H1 (cell line): ENCODE results near the gene SLC9A5. TPM values are rescaled to one million over a fixed set of nuclear protein-coding genes. Genes with fewer than 3 reads are reported as not detected.

Experiments used
- CTCF ChIA-PET: fragments of 300-600 bp; sonication (Branson Sonifier 250); formaldehyde crosslinking; loops from one replicate; lab custom pipeline; 2021; ENCODE audit not compliant: partially characterized antibody; lab: Charles Lee
- POLR2A ChIA-PET: fragments of 300-600 bp; sonication (Branson Sonifier 250); formaldehyde crosslinking; loops from one replicate; lab custom pipeline; 2021; ENCODE audit warnings: inconsistent platforms; ENCODE audit not compliant: partially characterized antibody; lab: Charles Lee
- DNase-seq, 2 experiments: peaks; one replicate each; pipeline versions ENCODE4 v3.0.0 to v3.0.0-alpha.2; 2010 to 2022; ENCODE audit warnings: low spot score in 2 of 2, low read depth in 1 of 2, mixed read lengths in 1 of 2
- FAIRE-seq: peaks from 2 replicates; lab custom pipeline; 2011; peaks lifted over from hg19 to GRCh38; lab: Jason Lieb, UNC
- H2AFZ ChIP-seq: 2 replicates; pipeline ENCODE4 v1.8.1; 2012; ENCODE audit warnings: low read length, inconsistent platforms
- H2AK5ac ChIP-seq: 2 replicates; pipeline ENCODE4 v1.6.1; 2013; ENCODE audit warnings: low read depth, low read length
- H2BK120ac ChIP-seq: replicated peaks from 2 replicates; pipeline ENCODE3; 2013; ENCODE audit warnings: low read depth, low read length, inconsistent platforms
- H2BK12ac ChIP-seq: 2 replicates; pipeline ENCODE4 v1.6.1; 2013; ENCODE audit warnings: low read depth, low read length
- H2BK15ac ChIP-seq: 2 replicates; pipeline ENCODE4 v1.6.1; 2013; ENCODE audit warnings: low read length
- H2BK20ac ChIP-seq: 2 replicates; pipeline ENCODE4 v1.6.1; 2013; ENCODE audit warnings: low read length
- H2BK5ac ChIP-seq: 2 replicates; pipeline ENCODE4 v1.6.1; 2013; ENCODE audit warnings: low read depth, low read length
- H3K14ac ChIP-seq: 2 replicates; pipeline ENCODE4 v1.6.1; 2013; ENCODE audit warnings: inconsistent platforms; ENCODE audit not compliant: insufficient read length
- H3K18ac ChIP-seq: 2 replicates; pipeline ENCODE4 v1.6.1; 2013; ENCODE audit warnings: low read length; ENCODE audit errors: extremely low read depth
- H3K23ac ChIP-seq: 2 replicates; pipeline ENCODE4 v1.6.1; 2013; ENCODE audit warnings: inconsistent platforms; ENCODE audit not compliant: insufficient read length
- H3K23me2 ChIP-seq: 2 replicates; pipeline ENCODE4 v1.6.1; 2013; ENCODE audit warnings: low read depth, low read length
- H3K27ac ChIP-seq: 2 replicates; pipeline ENCODE4 v1.6.1; 2011; ENCODE audit warnings: low read depth, low read length, inconsistent platforms
- H3K27me3 ChIP-seq, 4 experiments: replicated peaks in 1 of 4; 1 replicate in 1 of 4; 2 replicates in 3 of 4; pipeline versions ENCODE4 v1.6.1 to v1.8.1; 2011 to 2013; ENCODE audit warnings: low read length in 3 of 4, mild to moderate bottlenecking in 3 of 4, inconsistent platforms in 2 of 4, mixed read lengths in 2 of 4, moderate library complexity in 1 of 4; ENCODE audit not compliant: control insufficient read depth in 3 of 4, insufficient read depth in 3 of 4; ENCODE audit errors: extremely low read depth in 1 of 4
- H3K36me3 ChIP-seq, 4 experiments: 2 replicates each; pipeline versions ENCODE4 v1.6.1 to v1.8.1; 2011 to 2013; ENCODE audit warnings: mild to moderate bottlenecking in 4 of 4, low read length in 3 of 4, moderate library complexity in 2 of 4, control low read depth in 1 of 4, inconsistent platforms in 1 of 4; ENCODE audit not compliant: insufficient read depth in 4 of 4, control insufficient read depth in 2 of 4
- H3K4ac ChIP-seq: replicated peaks from 2 replicates; pipeline ENCODE3; 2013; ENCODE audit warnings: low read length, low read depth, mixed read lengths, inconsistent platforms; ENCODE audit not compliant: insufficient read length
- H3K4me1 ChIP-seq, 4 experiments: replicated peaks in 1 of 4; 1 replicate in 1 of 4; 2 replicates in 3 of 4; pipeline versions ENCODE4 v1.6.1 to v1.8.1; 2011 to 2013; ENCODE audit warnings: low read length in 3 of 4, inconsistent platforms in 2 of 4, mixed read lengths in 1 of 4; ENCODE audit not compliant: insufficient read depth in 4 of 4, control insufficient read depth in 3 of 4
- H3K4me2 ChIP-seq, 2 experiments: 2 replicates each; pipeline versions ENCODE4 v1.6.1 to v1.8.1; 2011 to 2013; ENCODE audit warnings: low read depth in 2 of 2, low read length in 2 of 2, control low read depth in 1 of 2, inconsistent platforms in 1 of 2, mild to moderate bottlenecking in 1 of 2; ENCODE audit not compliant: insufficient read depth in 1 of 2
- H3K4me3 ChIP-seq, 4 experiments: fragments of 200-600, 300-600 bp in 1 of 4; sonication (generic), shearing (Covaris generic), sonication (Bioruptor Twin) in 1 of 4; 2 replicates each; pipeline versions ENCODE4 v1.5.1 to v1.8.1; 2011 to 2016; ENCODE audit warnings: low read length in 4 of 4, low read depth in 3 of 4, control low read depth in 2 of 4, inconsistent platforms in 2 of 4, mild to moderate bottlenecking in 2 of 4, mixed read lengths in 1 of 4, moderate library complexity in 1 of 4; ENCODE audit not compliant: insufficient read depth in 2 of 4; ENCODE audit errors: extremely low read depth in 1 of 4
- H3K56ac ChIP-seq: replicated peaks from 2 replicates; pipeline ENCODE3; 2013; ENCODE audit warnings: low read depth, mild to moderate bottlenecking, mixed read lengths, low read length, inconsistent platforms; ENCODE audit not compliant: insufficient read length
- H3K79me1 ChIP-seq: 2 replicates; pipeline ENCODE4 v1.6.1; 2013; ENCODE audit warnings: low read depth, low read length, control low read depth
- H3K79me2 ChIP-seq, 2 experiments: 2 replicates each; pipeline versions ENCODE4 v1.6.1 to v1.8.1; 2012 to 2013; ENCODE audit warnings: low read length in 2 of 2, mild to moderate bottlenecking in 2 of 2, inconsistent platforms in 1 of 2; ENCODE audit not compliant: insufficient read depth in 2 of 2, control insufficient read depth in 1 of 2
- H3K9ac ChIP-seq, 4 experiments: replicated peaks in 1 of 4; 1 replicate in 1 of 4; 2 replicates in 3 of 4; pipeline versions ENCODE4 v1.6.1 to v1.8.1; 2011 to 2013; ENCODE audit warnings: low read depth in 3 of 4, low read length in 3 of 4, control low read depth in 2 of 4, mild to moderate bottlenecking in 2 of 4, moderate library complexity in 2 of 4, inconsistent platforms in 1 of 4; ENCODE audit errors: extremely low read depth in 1 of 4
- H3K9me3 ChIP-seq, 2 experiments: 2 replicates each; pipeline versions ENCODE4 v1.6.1 to v1.8.1; 2012 to 2013; ENCODE audit warnings: mild to moderate bottlenecking in 2 of 2, moderate library complexity in 2 of 2, control low read depth in 1 of 2, inconsistent platforms in 1 of 2, low read depth in 1 of 2, low read length in 1 of 2, mixed read lengths in 1 of 2; ENCODE audit not compliant: insufficient read depth in 2 of 2
- H4K20me1 ChIP-seq, 2 experiments: replicated peaks in 1 of 2; 2 replicates each; pipeline versions ENCODE3 to v1.8.1; 2011 to 2013; ENCODE audit warnings: inconsistent platforms in 2 of 2, low read length in 2 of 2, mild to moderate bottlenecking in 1 of 2; ENCODE audit not compliant: insufficient read depth in 2 of 2, control insufficient read depth in 1 of 2
- H4K5ac ChIP-seq: 2 replicates; pipeline ENCODE4 v1.6.1; 2013; ENCODE audit warnings: low read length, low read depth, mixed read lengths, inconsistent platforms; ENCODE audit not compliant: insufficient read length
- H4K8ac ChIP-seq: 2 replicates; pipeline ENCODE4 v1.8.0; 2013; ENCODE audit warnings: mild to moderate bottlenecking, moderate library complexity, low read length, inconsistent platforms; ENCODE audit not compliant: insufficient read depth; ENCODE audit errors: extremely low read depth
- H4K91ac ChIP-seq: replicated peaks from 2 replicates; pipeline ENCODE3; 2013; ENCODE audit warnings: low read length, mixed read lengths, inconsistent platforms; ENCODE audit not compliant: insufficient read length
- BCL11A ChIP-seq, 2 experiments: IDR thresholded peaks; one replicate each; pipeline ENCODE4 v1.6.1; 2011; ENCODE audit warnings: low read depth in 2 of 2, low read length in 2 of 2, mild to moderate bottlenecking in 2 of 2
- BRCA1 ChIP-seq: IDR thresholded peaks from 2 replicates; pipeline ENCODE4 v1.6.1; 2012; ENCODE audit warnings: low read depth, low read length, improper control_type of control experiment
- CHD2 ChIP-seq: IDR thresholded peaks from 2 replicates; pipeline ENCODE4 v1.6.1; 2012; ENCODE audit warnings: low read length, improper control_type of control experiment
- CREB1 ChIP-seq: IDR thresholded peaks from 2 replicates; pipeline ENCODE4 v1.6.1; 2012; ENCODE audit warnings: inconsistent platforms
- NANOG ChIP-seq: IDR thresholded peaks from 2 replicates; pipeline ENCODE4 v1.6.1; 2011; ENCODE audit warnings: low read length, low read depth, mild to moderate bottlenecking, inconsistent platforms; ENCODE audit not compliant: insufficient read depth, poor library complexity, severe bottlenecking
- NRF1 ChIP-seq: IDR thresholded peaks from 2 replicates; pipeline ENCODE4 v1.6.1; 2011; ENCODE audit warnings: mild to moderate bottlenecking, low read depth, low read length, improper control_type of control experiment
- RNF2 ChIP-seq: fragments of 200-900, 300-1000 bp; sonication (generic); IDR thresholded peaks from 2 replicates; pipeline ENCODE4 v1.7.1; 2016; ENCODE audit warnings: borderline replicate concordance, low read depth, mild to moderate bottlenecking, antibody characterized with exemption, low read length; ENCODE audit not compliant: poor library complexity, severe bottlenecking; ENCODE audit errors: missing control alignments
- RXRA ChIP-seq: IDR thresholded peaks from 2 replicates; pipeline ENCODE4 v1.6.1; 2011; ENCODE audit warnings: low read depth, mild to moderate bottlenecking, low read length, moderate library complexity; ENCODE audit not compliant: insufficient read depth
- SIRT6 ChIP-seq: IDR thresholded peaks from one replicate; pipeline ENCODE4 v1.7.1; 2012; ENCODE audit warnings: low read length, inconsistent platforms
- SP4 ChIP-seq: IDR thresholded peaks from 2 replicates; pipeline ENCODE4 v1.6.1; 2012; ENCODE audit warnings: low read length, inconsistent platforms
- WGBS, 2 experiments: shearing (Covaris generic) in 1 of 2; methylation state at CpG; one replicate each; pipeline versions ENCODE4 v1.1.6 to v1.1.7; 2013 to 2015; ENCODE audit warnings: low lambda C conversion rate in 2 of 2, mixed read lengths in 2 of 2, inconsistent platforms in 1 of 2, low coverage in 1 of 2, missing lambda C conversion rate in 1 of 2; ENCODE audit not compliant: insufficient replicate concordance in 2 of 2, insufficient coverage in 1 of 2, insufficient read length in 1 of 2; ENCODE audit errors: extremely low coverage in 1 of 2, missing lambda C conversion rate in 1 of 2; 5-methylcytosine and 5-hydroxymethylcytosine counted together
- polyA plus RNA-seq, 7 experiments: library from polyadenylated mRNA; depleted of rRNA in 3 of 7; stranded (reverse) in 5 of 7; unstranded in 2 of 7; fragments of >200 nt in 5 of 7; fragments of 200-250 nt in 2 of 7; gene quantifications; 1 replicate in 5 of 7; 2 replicates in 1 of 7; 4 replicates in 1 of 7; pipeline versions ENCODE4 v1.2.1 to v1.2.3, GENCODE V29; 2011 to 2013; ENCODE audit warnings: missing spikeins in 2 of 7, mixed read lengths in 2 of 7
- total RNA-seq: library from RNA; stranded (reverse); fragmentation: NEBNext Ultra II Directional; extraction: Animal tissue kit (Norgen Biotek cat#: 25700); gene quantifications from 2 replicates; pipeline ENCODE4 v1.2.1, GENCODE V29; 2021
- TF ChIP-seq, protein P1 (sequence below): IDR thresholded peaks from 2 replicates; pipeline ENCODE4 v1.6.1; 2012; ENCODE audit warnings: inconsistent platforms
- TF ChIP-seq, protein P2 (sequence below): IDR thresholded peaks from 2 replicates; pipeline ENCODE4 v1.6.1; 2012; ENCODE audit warnings: low read length, inconsistent platforms

Gene SLC9A5
- total and polyA plus RNA-seq, 2 of the 8 experiments (the other 6 are each of a cell fraction or from before 2014, with no cell fraction given) = 7.9 to 8.6 TPM

GRCh38 chr16:67298277-67298676, 49.5 kb downstream of the SLC9A5 start:
- H4K91ac ChIP-seq = no peak overlapping the region
- H3K9ac ChIP-seq = no peak overlapping the region
- H2AK5ac ChIP-seq = no peak overlapping the region
- H3K23ac ChIP-seq = no peak overlapping the region
- H3K27me3 ChIP-seq = peaks cover 0 to 5% (median 2%) of the 10 kb centered on the region in 4 experiments; a peak in 4 of 7 replicates
- H3K79me1 ChIP-seq = no peaks in the 10 kb centered on the region
- no peaks in the 10 kb centered on the region; a peak in 1 of 7 replicates for H3K4me1 ChIP-seq
- H3K27ac ChIP-seq = no peak overlapping the region
- H3K79me2 ChIP-seq = no peaks in the 10 kb centered on the region
- no peak overlapping the region for H2BK15ac ChIP-seq
- no peak for FAIRE-seq
- no peak overlapping the region for H2BK120ac ChIP-seq
- H3K18ac ChIP-seq = no peak overlapping the region
- H3K4ac ChIP-seq = no peak overlapping the region
- no peak overlapping the region for H2BK5ac ChIP-seq
- WGBS, 2 experiments = 90% methylated on average over 9 of the region's 9 CpGs; no CpG with 5 or more reads in 1 of the 2 experiments
- POLR2A ChIA-PET = interaction anchor here (1.5 to 1.7 kb wide), 2 partner anchors 13 to 28 kb away, joined by 3 read pairs; partner anchors contain the start of genes KCTD19 and LRRC36
- no peak overlapping the region for H3K4me2 ChIP-seq
- CTCF ChIA-PET = interaction anchor here (1.0 to 11.3 kb wide), 6 partner anchors 10 to 96 kb away, joined by 3 to 93 read pairs (median 4); no protein-coding TSS in a partner anchor
- H2BK12ac ChIP-seq = no peak overlapping the region
- H4K20me1 ChIP-seq = no peaks in the 10 kb centered on the region
- H2AFZ ChIP-seq = no peak overlapping the region
- no peak overlapping the region for H4K5ac ChIP-seq
- H4K8ac ChIP-seq = no peak overlapping the region
- H3K56ac ChIP-seq = no peak overlapping the region
- H3K9me3 ChIP-seq = no peaks in the 10 kb centered on the region
- H3K4me3 ChIP-seq = no peak overlapping the region
- no peak overlapping the region for H3K14ac ChIP-seq
- no peak for DNase-seq
- no peaks in the 10 kb centered on the region for H3K23me2 ChIP-seq
- H2BK20ac ChIP-seq = no peak overlapping the region
- no peaks in the 10 kb centered on the region for H3K36me3 ChIP-seq
- no peak for TF ChIP-seq SIRT6
- TF ChIP-seq, protein P1, sequence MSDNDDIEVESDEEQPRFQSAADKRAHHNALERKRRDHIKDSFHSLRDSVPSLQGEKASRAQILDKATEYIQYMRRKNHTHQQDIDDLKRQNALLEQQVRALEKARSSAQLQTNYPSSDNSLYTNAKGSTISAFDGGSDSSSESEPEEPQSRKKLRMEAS = no peak
- no peak for TF ChIP-seq CHD2
- TF ChIP-seq SP4 = no peak
- no peak for TF ChIP-seq NRF1
- no peak for TF ChIP-seq RXRA
- no peak for TF ChIP-seq BCL11A (IDR thresholded peaks at IDR 0.05; ENCODE audit: low read depth in 2 of 2, low read length in 2 of 2)
- TF ChIP-seq CREB1 = no peak
- no peak for TF ChIP-seq BRCA1
- TF ChIP-seq, protein P2, sequence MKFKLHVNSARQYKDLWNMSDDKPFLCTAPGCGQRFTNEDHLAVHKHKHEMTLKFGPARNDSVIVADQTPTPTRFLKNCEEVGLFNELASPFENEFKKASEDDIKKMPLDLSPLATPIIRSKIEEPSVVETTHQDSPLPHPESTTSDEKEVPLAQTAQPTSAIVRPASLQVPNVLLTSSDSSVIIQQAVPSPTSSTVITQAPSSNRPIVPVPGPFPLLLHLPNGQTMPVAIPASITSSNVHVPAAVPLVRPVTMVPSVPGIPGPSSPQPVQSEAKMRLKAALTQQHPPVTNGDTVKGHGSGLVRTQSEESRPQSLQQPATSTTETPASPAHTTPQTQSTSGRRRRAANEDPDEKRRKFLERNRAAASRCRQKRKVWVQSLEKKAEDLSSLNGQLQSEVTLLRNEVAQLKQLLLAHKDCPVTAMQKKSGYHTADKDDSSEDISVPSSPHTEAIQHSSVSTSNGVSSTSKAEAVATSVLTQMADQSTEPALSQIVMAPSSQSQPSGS = no peak
- TF ChIP-seq RNF2 = no peak
- no peak for TF ChIP-seq NANOG
